Pancreas (tissue), 10 donors: ENCODE measurements around the gene STK39. TPM values are rescaled to one million over a fixed set of nuclear protein-coding genes. Genes with fewer than 3 reads are reported as not detected.
A peak's percentile ranks its signal among the peaks of the same experiment; 100 is the strongest.

Experiments
- ATAC-seq, 4 donors: fragments of 200-7000 bp; cut with Tn5 transposase; one replicate each; pipeline versions ENCODE4 v1.8.0 to v1.9.1; 2020; ENCODE audit warnings: mild to moderate bottlenecking in 4 of 4, moderate library complexity in 4 of 4
- DNase-seq, 6 donors: peaks; one replicate each; pipeline ENCODE4 v3.0.0-alpha.2; 2020
- FAIRE-seq: peaks from 2 replicates; lab custom pipeline; 2012; peaks lifted over from hg19 to GRCh38; lab: Jason Lieb, UNC
- H3K27ac ChIP-seq, 4 donors: fragments of 200-600 bp; sonication (generic); 1 replicate in 3 of 4; 2 replicates in 1 of 4; pipeline versions ENCODE4 v1.5.0 to v1.8.0; 2020
- H3K27me3 ChIP-seq, 4 donors: fragments of 200-600 bp; one replicate each; pipeline ENCODE4 v1.8.0; 2021
- H3K36me3 ChIP-seq, 3 donors: fragments of 200-600 bp; sonication (generic) in 1 of 3; one replicate each; pipeline versions ENCODE4 v1.5.0 to v1.8.0; 2020 to 2021
- H3K4me1 ChIP-seq, 3 donors: fragments of 200-600 bp; one replicate each; pipeline ENCODE4 v1.8.0; 2021
- H3K4me3 ChIP-seq, 4 donors: fragments of 200-600 bp; sonication (generic) in 2 of 4; one replicate each; pipeline versions ENCODE4 v1.5.0 to v1.8.0; 2020 to 2021
- H3K9me3 ChIP-seq, 4 donors: fragments of 200-600 bp; one replicate each; pipeline ENCODE4 v1.8.0; 2021
- WGBS, 2 donors: extraction: QIAGEN DNeasy Blood & Tissue Kit; methylation state at CpG; one replicate each; pipeline ENCODE4 v1.1.7; 2013; 5-methylcytosine and 5-hydroxymethylcytosine counted together
- intact Hi-C, 3 donors: fragments of 100-400 bp; cut with DNase I; formaldehyde crosslinking; loops; one replicate each; pipeline versions ENCODE4 v1.11.1 to v1.14.2; 2022
- polyA plus RNA-seq, 2 donors: library from polyadenylated mRNA; stranded (reverse); fragments of 200-250 nt; gene quantifications; one replicate each; pipeline ENCODE4 v1.2.3, GENCODE V29; 2013
- total RNA-seq, 6 donors: library from RNA; stranded (reverse); fragmentation: NEBNext Ultra II Directional in 4 of 6; extraction: Animal tissue kit (Norgen Biotek cat#: 25700) in 4 of 6; gene quantifications; one replicate each; pipeline versions ENCODE4 v1.2.1 to v1.2.4, GENCODE V29; 2021 to 2023
- TF ChIP-seq, protein P1 (sequence below), 4 donors: fragments of 200-600 bp; sonication (generic) in 3 of 4; IDR thresholded peaks; one replicate each; pipeline versions ENCODE4 v1.5.0 to v1.8.0; 2021; ENCODE audit warnings: antibody characterized with exemption in 4 of 4
- donor health status: healthy with polysubstance abuse.
- donor health status: DM: no; HTN: no; CAD: no; lungs with moderate emphysema.
- donor health status: DM: no; HTN: no; CAD: no.
- donor health status: control.
- donor health status: control.
- donor health status: Bipolar disorder and iron deficiency.
- donor health status: DM: yes; HTN: yes; CAD: no.
- donor health status: DM: no; HTN: no; CAD: no.
- donor health status: DM: no; HTN: no; CAD: no.
- donor health status: DM: yes; HTN: yes; CAD: no.

Gene STK39
- total and polyA plus RNA-seq, 8 donors = 9.5 to 23.1 (median 15.5) TPM

- Histone ChIP-seq H3K36me3 (no peaks in the 10 kb centered on the region), H3K4me3 (no peak overlapping the region), H3K27ac (no peak overlapping the region), H3K4me1 (no peaks in the 10 kb centered on the region), H3K27me3 (no peaks in the 10 kb centered on the region), H3K9me3 (no peaks in the 10 kb centered on the region)
- ATAC-seq (peak in 2 of 4 donors; percentile 15 to 30), DNase-seq (no peak), FAIRE-seq (no peak)
- WGBS, 2 donors = 31% methylated on average over 3 of the region's 3 CpGs
- TF ChIP-seq, protein P1, sequence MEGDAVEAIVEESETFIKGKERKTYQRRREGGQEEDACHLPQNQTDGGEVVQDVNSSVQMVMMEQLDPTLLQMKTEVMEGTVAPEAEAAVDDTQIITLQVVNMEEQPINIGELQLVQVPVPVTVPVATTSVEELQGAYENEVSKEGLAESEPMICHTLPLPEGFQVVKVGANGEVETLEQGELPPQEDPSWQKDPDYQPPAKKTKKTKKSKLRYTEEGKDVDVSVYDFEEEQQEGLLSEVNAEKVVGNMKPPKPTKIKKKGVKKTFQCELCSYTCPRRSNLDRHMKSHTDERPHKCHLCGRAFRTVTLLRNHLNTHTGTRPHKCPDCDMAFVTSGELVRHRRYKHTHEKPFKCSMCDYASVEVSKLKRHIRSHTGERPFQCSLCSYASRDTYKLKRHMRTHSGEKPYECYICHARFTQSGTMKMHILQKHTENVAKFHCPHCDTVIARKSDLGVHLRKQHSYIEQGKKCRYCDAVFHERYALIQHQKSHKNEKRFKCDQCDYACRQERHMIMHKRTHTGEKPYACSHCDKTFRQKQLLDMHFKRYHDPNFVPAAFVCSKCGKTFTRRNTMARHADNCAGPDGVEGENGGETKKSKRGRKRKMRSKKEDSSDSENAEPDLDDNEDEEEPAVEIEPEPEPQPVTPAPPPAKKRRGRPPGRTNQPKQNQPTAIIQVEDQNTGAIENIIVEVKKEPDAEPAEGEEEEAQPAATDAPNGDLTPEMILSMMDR (IDR thresholded peaks at IDR 0.05) = no peak
- intact Hi-C loops = no loop called here
Observed at GRCh38 chr2:167942366-167943081, 304.9 kb downstream of the STK39 start.

- FAIRE-seq = no peak
- Histone ChIP-seq H3K27ac (no peak overlapping the region), H3K4me3 (no peak overlapping the region), H3K4me1 (no peaks in the 10 kb centered on the region), H3K27me3 (no peaks in the 10 kb centered on the region), H3K36me3 (no peaks in the 10 kb centered on the region), H3K9me3 (no peaks in the 10 kb centered on the region)
- TF ChIP-seq, protein P1 (IDR thresholded peaks at IDR 0.05) = no peak
- intact Hi-C loops = no loop called here
- ATAC-seq = no peak
- WGBS, 2 donors = 90 to 96% methylated on average over 9 of the region's 9 CpGs
- peak in 1 of 6 donors; percentile 26 for DNase-seq
Observed at GRCh38 chr2:167941604-167942003, 305.8 kb downstream of the STK39 start.

DNA sequence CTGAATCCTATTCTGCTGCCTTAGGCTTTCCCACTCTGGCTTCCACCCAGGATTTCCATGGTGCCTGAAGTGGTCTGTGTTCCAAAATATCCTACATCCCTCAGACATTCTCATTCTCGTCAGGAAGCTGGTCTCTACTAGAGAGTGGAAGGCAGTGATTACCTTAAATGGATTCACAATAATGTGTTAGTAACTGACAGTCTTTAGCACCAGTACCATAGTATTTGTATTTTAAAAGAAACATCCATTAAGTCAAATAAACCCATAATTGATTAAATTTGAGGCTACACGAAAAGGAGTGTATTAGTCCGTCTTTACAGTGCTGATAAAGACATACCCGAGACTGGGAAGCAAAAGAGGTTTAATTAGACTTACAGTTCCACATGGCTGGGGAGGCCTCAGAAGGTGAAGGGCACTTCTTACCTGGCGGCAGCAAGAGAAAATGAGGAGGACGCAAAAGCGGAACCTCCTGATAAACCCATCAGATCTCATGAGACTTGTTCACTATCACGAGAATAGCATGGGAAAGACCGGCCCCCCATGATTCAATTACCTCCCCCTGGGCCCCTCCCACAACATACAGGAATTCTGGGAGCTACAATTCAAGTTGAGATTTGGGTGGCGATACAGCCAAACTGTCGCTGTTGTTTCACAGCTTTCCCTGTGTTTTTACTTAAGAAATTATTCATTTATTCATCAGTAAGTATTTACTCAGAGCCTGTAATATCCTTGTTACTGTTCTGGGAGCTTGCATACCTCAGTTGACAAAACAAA lies 306.5 kb downstream of the STK39 start:
- H3K36me3 ChIP-seq = no peaks in the 10 kb centered on the region
- ATAC-seq (no peak), DNase-seq (no peak), FAIRE-seq (no peak)
- intact Hi-C loops = no loop called here
- H3K27ac ChIP-seq = no peak overlapping the region
- H3K4me1 ChIP-seq = no peaks in the 10 kb centered on the region
- whole genome bisulfite sequencing, 2 donors = 89 to 93% methylated on average over 11 of the region's 11 CpGs
- H3K4me3 ChIP-seq = no peak overlapping the region
- TF ChIP-seq, protein P1 (IDR thresholded peaks at IDR 0.05) = no peak
- H3K27me3 ChIP-seq = no peaks in the 10 kb centered on the region
- H3K9me3 ChIP-seq = no peaks in the 10 kb centered on the region

- Histone ChIP-seq H3K4me3 (no peak overlapping the region), H3K4me1 (no peaks in the 10 kb centered on the region), H3K36me3 (no peaks in the 10 kb centered on the region), H3K9me3 (no peaks in the 10 kb centered on the region), H3K27me3 (no peaks in the 10 kb centered on the region), H3K27ac (no peak overlapping the region)
- TF ChIP-seq, protein P1 (IDR thresholded peaks at IDR 0.05) = no peak
- DNase-seq (no peak), ATAC-seq (no peak), FAIRE-seq (no peak)
- 84 to 89% methylated on average over 3 of the region's 3 CpGs for WGBS, 2 donors
- intact Hi-C loops = no loop called here
Observed at GRCh38 chr2:167940346-167940725, 307.1 kb downstream of the STK39 start.
